ENCODE measurements around the gene ATP6V0E1.

ATP6V0E1 gene

GRCh38 chr5:172956936-172957335 lies 26.6 kb upstream of the ATP6V0E1 start:
- H3K9ac ChIP-seq (ENCODE audit: low read depth, low read length), result no peak overlapping the region
- no peak overlapping the region for H3K4me3 ChIP-seq (ENCODE audit: low read depth, low read length)
- H3K4me1 ChIP-seq (ENCODE audit: control insufficient read depth, insufficient read depth, low read length), result no peaks in the 10 kb centered on the region
- peaks cover 8% of the 10 kb centered on the region for H3K36me3 ChIP-seq (ENCODE audit: control insufficient read depth, insufficient read depth, low read length)
- H3K27ac ChIP-seq (ENCODE audit: low read depth, low read length), result no peak overlapping the region
- no peaks in the 10 kb centered on the region for H3K9me3 ChIP-seq (ENCODE audit: control insufficient read depth, insufficient read depth, low read length)
- peaks cover 14% of the 10 kb centered on the region; the same call in 1 of the 2 replicates for H3K27me3 ChIP-seq (ENCODE audit: control insufficient read depth, insufficient read depth, low read length)

DNA sequence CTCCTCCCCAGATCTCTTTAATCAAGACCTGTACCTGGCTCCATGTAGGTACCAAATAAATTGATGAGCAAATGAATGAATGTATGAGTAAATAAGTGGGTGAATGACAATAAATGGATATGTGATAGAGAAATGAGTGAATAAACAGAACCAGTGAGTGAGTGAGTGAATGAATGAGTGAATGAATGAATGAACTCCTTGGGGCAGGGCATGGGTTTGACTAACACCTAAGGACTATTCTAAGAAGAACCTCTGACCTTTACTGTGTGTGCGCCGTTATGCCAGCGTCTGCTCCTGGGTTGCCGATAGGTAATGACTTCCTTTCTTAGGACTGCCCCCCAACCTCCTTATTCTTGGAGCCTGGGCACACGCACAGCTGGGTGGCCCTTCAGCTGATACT lies 26.1 kb upstream of the ATP6V0E1 start:
- H3K4me3 ChIP-seq (ENCODE audit: low read depth, low read length), result no peak overlapping the region
- peaks cover 14% of the 10 kb centered on the region; the same call in 1 of the 2 replicates for H3K27me3 ChIP-seq (ENCODE audit: control insufficient read depth, insufficient read depth, low read length)
- no peak overlapping the region for H3K9ac ChIP-seq (ENCODE audit: low read depth, low read length)
- H3K4me1 ChIP-seq (ENCODE audit: control insufficient read depth, insufficient read depth, low read length), result no peaks in the 10 kb centered on the region
- peaks cover 9% of the 10 kb centered on the region for H3K36me3 ChIP-seq (ENCODE audit: control insufficient read depth, insufficient read depth, low read length)
- no peak overlapping the region for H3K27ac ChIP-seq (ENCODE audit: low read depth, low read length)
- H3K9me3 ChIP-seq (ENCODE audit: control insufficient read depth, insufficient read depth, low read length), result no peaks in the 10 kb centered on the region

DNA sequence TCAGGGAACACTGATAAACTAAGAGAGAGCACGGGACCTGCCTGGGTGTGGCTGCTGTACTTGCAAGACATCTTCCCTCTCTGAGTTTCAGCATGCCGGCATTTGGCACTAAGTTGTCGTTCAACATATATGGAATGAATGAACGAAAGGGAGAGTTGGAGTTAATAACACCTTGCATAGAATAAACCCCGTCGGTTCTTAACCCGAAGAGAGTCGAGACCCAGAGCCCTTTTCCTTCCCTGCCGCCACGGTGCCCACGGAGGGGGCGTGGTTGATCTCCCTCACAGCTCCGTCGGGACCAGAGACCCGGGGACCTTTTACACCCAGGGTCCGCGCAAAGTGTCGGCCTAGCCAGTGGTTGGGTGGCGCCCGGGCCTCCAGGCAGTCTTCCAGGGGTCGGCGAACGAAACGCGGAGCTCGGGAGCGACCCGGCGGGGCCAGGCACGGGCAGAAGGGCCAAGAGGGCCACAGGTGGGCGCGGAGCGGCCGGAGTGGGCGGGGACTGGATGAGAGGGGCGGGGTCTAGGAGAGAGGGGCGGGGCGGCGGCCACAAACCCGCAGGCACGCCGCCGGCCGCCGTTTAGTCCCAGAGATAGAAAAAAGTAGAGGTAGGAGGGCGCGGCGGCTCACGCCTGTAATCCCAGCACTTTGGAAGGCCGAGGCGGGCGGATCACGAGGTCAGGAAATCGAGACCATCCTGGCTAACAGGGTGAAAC lies 25.1 kb upstream of the ATP6V0E1 start:
- H3K4me1 ChIP-seq (ENCODE audit: control insufficient read depth, insufficient read depth, low read length), result no peaks in the 10 kb centered on the region
- H3K9ac ChIP-seq (ENCODE audit: low read depth, low read length), result peak overlapping the region; percentile 46; the same call in 1 of the 2 replicates
- H3K36me3 ChIP-seq (ENCODE audit: control insufficient read depth, insufficient read depth, low read length), result peaks cover 9% of the 10 kb centered on the region
- no peaks in the 10 kb centered on the region for H3K9me3 ChIP-seq (ENCODE audit: control insufficient read depth, insufficient read depth, low read length)
- peaks cover 14% of the 10 kb centered on the region; the same call in 1 of the 2 replicates for H3K27me3 ChIP-seq (ENCODE audit: control insufficient read depth, insufficient read depth, low read length)
- peak overlapping the region; percentile 99 for H3K4me3 ChIP-seq (ENCODE audit: low read depth, low read length)
- H3K27ac ChIP-seq (ENCODE audit: low read depth, low read length), result no peak overlapping the region

DNA sequence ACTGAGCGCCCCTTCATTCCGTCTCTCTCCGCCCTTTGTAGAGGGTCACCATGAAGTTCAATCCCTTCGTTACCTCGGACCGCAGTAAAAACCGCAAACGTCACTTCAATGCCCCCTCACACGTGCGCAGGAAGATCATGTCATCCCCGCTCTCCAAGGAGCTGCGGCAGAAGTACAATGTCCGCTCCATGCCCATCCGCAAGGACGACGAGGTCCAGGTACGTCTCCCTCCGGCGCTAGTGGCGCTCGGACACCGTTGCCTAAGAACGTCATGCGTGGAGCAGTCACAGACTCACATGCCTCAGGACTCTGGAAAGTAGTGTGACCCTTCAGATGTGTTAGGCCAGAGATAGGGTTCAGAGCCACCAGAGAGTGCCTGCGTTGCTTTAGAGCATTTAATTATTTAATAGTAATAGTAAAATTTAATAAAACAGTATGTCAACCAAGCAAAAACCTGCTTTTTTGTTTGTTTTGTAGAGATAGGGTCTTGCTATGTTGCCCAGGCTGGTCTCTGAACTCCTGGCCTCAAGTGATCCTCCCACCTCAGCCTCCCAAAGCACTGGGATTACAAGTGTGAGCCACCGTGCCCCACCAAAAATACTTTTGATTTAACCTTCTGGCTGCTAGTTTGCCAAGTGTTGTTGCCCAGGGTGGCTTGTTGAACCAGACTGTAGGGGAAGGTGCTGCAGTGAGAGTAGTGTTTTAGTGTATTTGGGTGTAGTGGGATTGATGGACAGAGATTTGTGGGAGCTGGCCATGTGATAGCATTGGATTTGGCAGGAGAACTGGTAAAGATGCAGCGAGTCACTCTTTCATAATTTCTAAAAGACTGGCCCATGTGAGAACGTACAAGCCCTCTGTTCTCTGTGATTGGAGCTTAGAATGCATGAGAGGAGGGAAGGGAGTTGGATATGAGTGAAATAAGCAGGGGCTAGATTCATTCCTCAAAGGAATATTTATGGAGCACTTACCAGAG lies 23.5 kb upstream of the ATP6V0E1 start:
- Histone ChIP-seq H3K9me3 (ENCODE audit: control insufficient read depth, insufficient read depth, low read length) (no peaks in the 10 kb centered on the region), H3K36me3 (ENCODE audit: control insufficient read depth, insufficient read depth, low read length) (peaks cover 18% of the 10 kb centered on the region), H3K27ac (ENCODE audit: low read depth, low read length) (peak overlapping the region; percentile 53), H3K4me3 (ENCODE audit: low read depth, low read length) (peak overlapping the region; percentile 99), H3K27me3 (ENCODE audit: control insufficient read depth, insufficient read depth, low read length) (peaks cover 10% of the 10 kb centered on the region; the same call in 1 of the 2 replicates), H3K9ac (ENCODE audit: low read depth, low read length) (peak overlapping the region; percentile 87), H3K4me1 (ENCODE audit: control insufficient read depth, insufficient read depth, low read length) (no peaks in the 10 kb centered on the region)

GRCh38 chr5:172969921-172970320 lies 13.7 kb upstream of the ATP6V0E1 start:
- Histone ChIP-seq H3K27me3 (ENCODE audit: control insufficient read depth, insufficient read depth, low read length) (no peaks in the 10 kb centered on the region), H3K4me3 (ENCODE audit: low read depth, low read length) (no peak overlapping the region), H3K27ac (ENCODE audit: low read depth, low read length) (no peak overlapping the region), H3K36me3 (ENCODE audit: control insufficient read depth, insufficient read depth, low read length) (peaks cover 28% of the 10 kb centered on the region), H3K9ac (ENCODE audit: low read depth, low read length) (no peak overlapping the region), H3K4me1 (ENCODE audit: control insufficient read depth, insufficient read depth, low read length) (no peaks in the 10 kb centered on the region), H3K9me3 (ENCODE audit: control insufficient read depth, insufficient read depth, low read length) (no peaks in the 10 kb centered on the region)

DNA sequence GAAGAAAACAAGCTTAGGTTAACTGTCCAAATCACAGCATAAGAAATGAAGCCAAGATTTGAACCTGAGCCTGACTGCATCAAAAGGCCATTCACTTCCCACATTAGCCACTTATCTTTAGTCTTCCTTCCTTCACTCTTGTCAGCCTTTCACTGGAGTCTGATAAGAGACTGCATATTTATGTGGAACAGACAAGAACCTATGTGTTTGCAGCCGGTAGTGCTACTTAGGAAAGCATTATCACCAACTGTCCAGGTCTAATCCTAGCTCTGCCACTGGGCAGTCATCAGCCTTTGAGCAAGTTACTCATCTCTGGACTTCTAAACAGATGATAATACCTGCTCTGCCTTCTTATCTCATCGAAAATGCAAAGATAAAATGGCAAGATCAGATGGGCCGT lies 12.1 kb upstream of the ATP6V0E1 start:
- Histone ChIP-seq H3K4me1 (ENCODE audit: control insufficient read depth, insufficient read depth, low read length) (no peaks in the 10 kb centered on the region), H3K27me3 (ENCODE audit: control insufficient read depth, insufficient read depth, low read length) (no peaks in the 10 kb centered on the region; the same call in 1 of the 2 replicates), H3K36me3 (ENCODE audit: control insufficient read depth, insufficient read depth, low read length) (peaks cover 24% of the 10 kb centered on the region), H3K9ac (ENCODE audit: low read depth, low read length) (no peak overlapping the region), H3K9me3 (ENCODE audit: control insufficient read depth, insufficient read depth, low read length) (no peaks in the 10 kb centered on the region), H3K4me3 (ENCODE audit: low read depth, low read length) (no peak overlapping the region), H3K27ac (ENCODE audit: low read depth, low read length) (no peak overlapping the region)

DNA sequence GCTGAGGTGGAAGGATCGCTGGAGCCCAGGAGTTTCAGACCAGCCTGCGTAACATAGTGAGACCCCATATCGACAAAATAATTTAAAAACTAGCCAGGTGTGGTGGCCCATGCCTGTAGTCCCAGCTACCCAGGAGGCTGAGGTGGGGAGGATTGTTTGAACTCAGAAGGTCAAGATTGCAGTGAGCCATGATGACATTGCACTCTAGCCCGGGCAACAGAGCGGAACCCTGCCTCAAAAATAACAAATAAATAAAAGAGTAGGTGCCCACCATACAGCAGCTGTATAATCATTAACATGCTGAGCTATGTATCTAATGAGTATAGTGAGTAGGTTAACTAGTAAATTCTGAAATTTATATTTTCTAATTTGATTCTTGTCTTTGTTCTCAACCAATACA lies 11.0 kb upstream of the ATP6V0E1 start:
- Histone ChIP-seq H3K36me3 (ENCODE audit: control insufficient read depth, insufficient read depth, low read length) (peaks cover 18% of the 10 kb centered on the region), H3K27ac (ENCODE audit: low read depth, low read length) (no peak overlapping the region), H3K4me1 (ENCODE audit: control insufficient read depth, insufficient read depth, low read length) (no peaks in the 10 kb centered on the region), H3K27me3 (ENCODE audit: control insufficient read depth, insufficient read depth, low read length) (no peaks in the 10 kb centered on the region; the same call in 1 of the 2 replicates), H3K9me3 (ENCODE audit: control insufficient read depth, insufficient read depth, low read length) (no peaks in the 10 kb centered on the region), H3K4me3 (ENCODE audit: low read depth, low read length) (no peak overlapping the region), H3K9ac (ENCODE audit: low read depth, low read length) (no peak overlapping the region)

GRCh38 chr5:172973127-172973916 lies 10.2 kb upstream of the ATP6V0E1 start:
- Histone ChIP-seq H3K4me3 (ENCODE audit: low read depth, low read length) (no peak overlapping the region), H3K9ac (ENCODE audit: low read depth, low read length) (no peak overlapping the region), H3K4me1 (ENCODE audit: control insufficient read depth, insufficient read depth, low read length) (no peaks in the 10 kb centered on the region), H3K36me3 (ENCODE audit: control insufficient read depth, insufficient read depth, low read length) (peaks cover 10% of the 10 kb centered on the region), H3K27ac (ENCODE audit: low read depth, low read length) (no peak overlapping the region), H3K27me3 (ENCODE audit: control insufficient read depth, insufficient read depth, low read length) (no peaks in the 10 kb centered on the region; the same call in 1 of the 2 replicates), H3K9me3 (ENCODE audit: control insufficient read depth, insufficient read depth, low read length) (no peaks in the 10 kb centered on the region)

DNA sequence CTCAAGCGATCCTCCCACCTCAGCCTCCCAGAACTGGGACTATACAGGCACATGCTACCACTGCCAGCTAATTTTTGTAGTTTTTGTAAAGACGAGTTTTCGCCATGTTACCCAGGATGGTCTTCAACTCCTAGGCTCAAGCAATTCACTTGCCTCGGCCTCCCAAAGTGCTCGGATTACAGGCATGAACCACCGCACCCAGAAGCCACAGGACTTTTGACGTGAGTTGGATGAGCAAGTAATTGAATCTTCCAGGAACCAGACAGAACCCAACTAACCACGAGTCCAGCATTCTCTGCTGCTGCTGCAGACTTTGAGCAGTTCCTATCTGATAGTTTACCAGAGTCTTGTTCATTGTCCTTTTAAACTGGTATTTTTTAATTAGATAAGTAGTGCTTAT lies 9.6 kb upstream of the ATP6V0E1 start:
- no peaks in the 10 kb centered on the region for H3K9me3 ChIP-seq (ENCODE audit: control insufficient read depth, insufficient read depth, low read length)
- H3K27ac ChIP-seq (ENCODE audit: low read depth, low read length), result no peak overlapping the region
- H3K4me3 ChIP-seq (ENCODE audit: low read depth, low read length), result no peak overlapping the region
- no peaks in the 10 kb centered on the region for H3K4me1 ChIP-seq (ENCODE audit: control insufficient read depth, insufficient read depth, low read length)
- H3K9ac ChIP-seq (ENCODE audit: low read depth, low read length), result no peak overlapping the region
- H3K36me3 ChIP-seq (ENCODE audit: control insufficient read depth, insufficient read depth, low read length), result 0 out of 2 replicates have a peak, but pooled peaks cover 7% of the 10 kb centered on the region
- H3K27me3 ChIP-seq (ENCODE audit: control insufficient read depth, insufficient read depth, low read length), result no peaks in the 10 kb centered on the region; the same call in 1 of the 2 replicates

DNA sequence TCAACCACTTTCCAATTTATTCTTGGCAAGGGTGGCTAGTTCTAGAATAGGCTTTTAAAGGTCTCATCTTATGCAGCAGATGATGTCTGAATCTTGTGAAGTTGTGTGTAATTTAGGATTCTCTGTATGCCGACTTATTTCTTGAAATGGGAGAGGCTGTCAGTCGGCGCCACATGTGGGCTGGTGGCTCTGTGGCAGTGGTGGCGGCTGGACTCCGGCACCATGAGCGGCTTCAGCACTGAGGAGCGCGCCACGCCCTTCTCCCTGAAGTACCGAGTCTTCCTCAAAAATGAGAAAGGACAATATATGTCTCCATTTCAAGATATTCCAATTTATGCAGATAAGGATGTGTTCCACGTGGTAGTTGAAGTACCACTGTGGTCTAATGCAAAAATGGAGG lies 8.3 kb upstream of the ATP6V0E1 start:
- H3K9ac ChIP-seq (ENCODE audit: low read depth, low read length), result no peak overlapping the region
- no peaks in the 10 kb centered on the region; the same call in 1 of the 2 replicates for H3K27me3 ChIP-seq (ENCODE audit: control insufficient read depth, insufficient read depth, low read length)
- no peaks in the 10 kb centered on the region for H3K36me3 ChIP-seq (ENCODE audit: control insufficient read depth, insufficient read depth, low read length)
- H3K9me3 ChIP-seq (ENCODE audit: control insufficient read depth, insufficient read depth, low read length), result no peaks in the 10 kb centered on the region
- no peaks in the 10 kb centered on the region for H3K4me1 ChIP-seq (ENCODE audit: control insufficient read depth, insufficient read depth, low read length)
- H3K4me3 ChIP-seq (ENCODE audit: low read depth, low read length), result no peak overlapping the region
- no peak overlapping the region for H3K27ac ChIP-seq (ENCODE audit: low read depth, low read length)

Data from HUES48 (cell line).